Chondrocyte (in vitro differentiated cells): ENCODE data around the gene PARD3B. TPM values are rescaled to one million over a fixed set of nuclear protein-coding genes. Genes with fewer than 3 reads are reported as not detected.

ENCODE experiments used
- DNase-seq: peaks from one replicate; pipeline ENCODE4 v3.0.0; 2021; ENCODE audit warnings: mixed read lengths, low spot score
- H3K27ac Mint-ChIP-seq: one replicate; pipeline ENCODE4 v1.8.0; 2021; ENCODE audit warnings: mild to moderate bottlenecking, moderate library complexity, mixed read lengths; ENCODE audit not compliant: unreplicated experiment
- H3K27me3 Mint-ChIP-seq: 2 replicates; pipeline ENCODE4 v1.8.0; 2021; ENCODE audit warnings: low read depth, mixed read lengths
- H3K36me3 Mint-ChIP-seq: 2 replicates; pipeline ENCODE4 v1.8.0; 2021; ENCODE audit warnings: low read depth, mixed read lengths
- H3K4me1 Mint-ChIP-seq: 2 replicates; pipeline ENCODE4 v1.8.0; 2021; ENCODE audit warnings: low read depth, mild to moderate bottlenecking, mixed read lengths
- H3K4me3 Mint-ChIP-seq: one replicate; pipeline ENCODE4 v1.8.0; 2021; ENCODE audit warnings: mild to moderate bottlenecking, moderate library complexity, mixed read lengths; ENCODE audit not compliant: unreplicated experiment
- H3K9me3 Mint-ChIP-seq: 2 replicates; pipeline ENCODE4 v1.8.0; 2021; ENCODE audit warnings: low read depth, mixed read lengths
- CTCF ChIP-seq: fragments of 200-600 bp; sonication (generic); IDR thresholded peaks from 2 replicates; pipeline ENCODE4 v1.5.0; 2021; ENCODE audit warnings: antibody characterized with exemption, mild to moderate bottlenecking, moderate library complexity
- total RNA-seq: library from RNA; stranded (reverse); gene quantifications from 3 replicates; pipeline ENCODE4 v1.2.1, GENCODE V29; 2021

PARD3B gene
- total RNA-seq, 1 donor from 2014 or later = 24.9 TPM

- no peaks in the 10 kb centered on the region for H3K27me3 Mint-ChIP-seq
- DNase-seq = no peak
- peaks cover 4% of the 10 kb centered on the region for H3K4me1 Mint-ChIP-seq
- H3K36me3 Mint-ChIP-seq = no peaks in the 10 kb centered on the region
- no peak overlapping the region for H3K4me3 Mint-ChIP-seq
- peaks cover 6% of the 10 kb centered on the region for H3K9me3 Mint-ChIP-seq
- no peak overlapping the region for H3K27ac Mint-ChIP-seq
- no peak for TF ChIP-seq CTCF
Measured at GRCh38 chr2:205456682-205457081, 911.4 kb downstream of the PARD3B start.

- Mint-ChIP-seq H3K36me3 (no peaks in the 10 kb centered on the region), H3K4me3 (no peak overlapping the region), H3K27ac (no peak overlapping the region), H3K27me3 (no peaks in the 10 kb centered on the region), H3K4me1 (peaks cover 4% of the 10 kb centered on the region), H3K9me3 (peaks cover 6% of the 10 kb centered on the region)
- no peak for DNase-seq
- TF ChIP-seq CTCF = no peak
Measured at GRCh38 chr2:205460217-205460616, 914.9 kb downstream of the PARD3B start.

- TF ChIP-seq CTCF = no peak
- peaks cover 2% of the 10 kb centered on the region for H3K9me3 Mint-ChIP-seq
- H3K36me3 Mint-ChIP-seq = no peaks in the 10 kb centered on the region
- DNase-seq = no peak
- H3K4me3 Mint-ChIP-seq = no peak overlapping the region
- no peak overlapping the region for H3K27ac Mint-ChIP-seq
- H3K27me3 Mint-ChIP-seq = no peaks in the 10 kb centered on the region
- H3K4me1 Mint-ChIP-seq = peaks cover 3% of the 10 kb centered on the region
Measured at GRCh38 chr2:205461169-205461568, 915.9 kb downstream of the PARD3B start.

GRCh38 chr2:205461678-205462665, 916.7 kb downstream of the PARD3B start:
- Mint-ChIP-seq H3K9me3 (no peaks in the 10 kb centered on the region), H3K27ac (no peak overlapping the region), H3K27me3 (no peaks in the 10 kb centered on the region), H3K4me3 (no peak overlapping the region), H3K4me1 (no peaks in the 10 kb centered on the region), H3K36me3 (no peaks in the 10 kb centered on the region)
- no peak for DNase-seq
- no peak for TF ChIP-seq CTCF

- H3K27me3 Mint-ChIP-seq = no peaks in the 10 kb centered on the region
- DNase-seq = no peak
- H3K27ac Mint-ChIP-seq = no peak overlapping the region
- no peaks in the 10 kb centered on the region for H3K9me3 Mint-ChIP-seq
- no peak overlapping the region for H3K4me3 Mint-ChIP-seq
- no peaks in the 10 kb centered on the region for H3K4me1 Mint-ChIP-seq
- no peaks in the 10 kb centered on the region for H3K36me3 Mint-ChIP-seq
- TF ChIP-seq CTCF = no peak
Measured at GRCh38 chr2:205462681-205463345, 917.5 kb downstream of the PARD3B start.
